GM19240 (cell line): ENCODE results near the gene KDELR3.
"Not testable (repeated sequence)": the region's sequence is repeated elsewhere in the genome, so short reads cannot be mapped to it uniquely, and the experiment has no call there.

Source experiments
- DNase-seq: peaks from one replicate; pipeline ENCODE4 v3.0.0; 2011; ENCODE audit warnings: low spot score; ENCODE audit not compliant: insufficient read length

The KDELR3 gene

DNA sequence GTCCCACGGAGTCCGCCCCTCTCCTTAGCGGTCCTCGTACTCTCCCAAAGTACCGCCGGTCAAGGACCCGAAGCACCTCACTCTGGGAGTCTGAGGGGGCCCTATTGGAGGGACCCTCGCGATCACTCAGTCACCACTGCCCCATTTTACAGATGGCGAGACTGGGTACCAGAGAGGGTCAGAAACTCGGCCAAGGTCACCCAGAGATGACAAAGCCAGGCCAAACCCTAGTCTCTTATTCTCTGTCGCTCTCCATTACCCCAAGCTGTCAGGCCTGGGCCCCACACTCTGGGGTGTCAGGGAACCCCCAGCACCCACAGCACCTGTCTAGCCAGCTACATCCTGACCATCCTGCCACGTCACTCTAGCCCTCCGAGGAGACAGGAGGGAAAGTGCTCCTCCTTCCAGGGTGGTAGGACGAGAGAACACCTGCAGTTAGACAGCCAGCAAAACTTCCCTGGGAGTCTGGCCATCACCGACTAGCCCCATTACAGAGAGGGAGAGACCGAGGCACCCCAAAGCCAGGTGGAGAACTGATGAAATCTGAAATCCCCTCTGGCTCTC lies 11.5 kb upstream of the KDELR3 start:
- no peak for DNase-seq

DNA sequence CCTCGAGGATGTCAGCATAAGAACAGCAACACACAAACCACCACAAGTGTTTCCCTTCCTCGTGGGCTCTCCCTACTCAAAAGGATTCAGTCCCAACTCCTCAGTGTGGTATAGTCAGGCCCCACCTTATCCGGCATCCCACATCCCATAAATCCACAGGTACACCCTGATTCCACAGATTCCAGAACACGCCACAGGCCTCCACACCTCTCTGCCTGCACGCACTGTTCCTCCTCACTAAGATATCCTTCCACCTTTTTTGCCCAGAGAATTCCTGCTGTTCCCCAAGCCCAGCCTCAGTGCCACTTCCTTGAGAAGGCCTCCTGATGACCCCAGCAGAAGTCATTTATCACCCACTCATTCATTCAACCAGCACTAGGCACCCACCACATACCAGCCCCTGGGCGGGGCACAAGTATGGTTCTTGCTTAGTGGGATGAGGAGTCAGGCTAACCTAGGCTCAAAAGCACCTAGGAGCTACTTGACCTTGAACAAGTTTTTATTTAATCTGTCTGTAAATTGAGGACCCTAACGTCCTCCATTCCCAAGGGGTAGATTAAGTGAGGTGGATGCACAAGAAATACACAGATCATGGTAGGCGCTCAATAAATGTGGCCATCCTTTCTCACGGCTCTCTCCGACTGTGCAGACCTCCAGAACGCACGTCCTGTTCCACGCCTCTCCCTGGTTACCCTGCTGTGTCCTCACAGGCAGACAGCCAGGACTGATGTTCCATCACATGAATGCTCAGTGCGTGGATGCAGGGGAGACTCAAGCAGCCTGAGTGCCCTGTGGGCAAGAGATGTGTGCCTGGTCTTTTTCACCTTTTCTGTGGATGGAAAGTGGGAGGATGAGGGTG lies 10.8 kb upstream of the KDELR3 start:
- DNase-seq, result no peak

DNA sequence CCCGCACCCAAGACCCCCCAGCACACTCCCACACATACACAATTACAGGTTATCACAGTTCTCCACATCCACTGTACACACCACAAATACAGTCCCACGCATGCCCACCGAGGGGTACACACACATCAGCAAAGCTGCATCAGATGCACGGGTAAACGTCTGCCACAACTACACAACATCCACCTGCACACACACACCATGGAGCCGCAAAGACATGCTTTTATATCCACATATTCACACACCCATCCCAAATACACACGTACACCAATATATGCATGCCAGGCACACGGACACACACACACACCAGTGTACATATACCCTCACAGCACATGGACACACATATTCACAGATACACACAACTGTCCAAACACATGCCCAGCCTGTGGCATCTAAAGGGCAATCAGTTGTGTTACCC lies 7.5 kb upstream of the KDELR3 start:
- DNase-seq, result no peak

DNA sequence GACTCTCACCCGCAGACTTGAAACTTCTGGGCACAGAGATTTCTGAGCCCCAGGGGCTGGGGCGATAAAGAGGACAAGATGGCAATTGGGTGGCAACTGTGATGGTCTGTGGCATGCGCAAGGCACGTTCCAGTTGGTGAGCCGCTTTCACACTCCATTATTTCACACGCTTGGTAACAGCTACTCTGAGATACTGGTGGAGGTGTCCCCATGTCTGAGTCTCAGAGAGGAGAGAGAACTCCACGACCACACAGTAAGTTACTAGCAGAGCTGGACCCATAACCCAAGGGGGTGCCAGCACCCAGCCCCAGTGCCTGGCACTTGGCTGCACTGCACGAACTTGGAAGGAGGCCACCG lies 6.9 kb upstream of the KDELR3 start:
- no peak for DNase-seq

DNA sequence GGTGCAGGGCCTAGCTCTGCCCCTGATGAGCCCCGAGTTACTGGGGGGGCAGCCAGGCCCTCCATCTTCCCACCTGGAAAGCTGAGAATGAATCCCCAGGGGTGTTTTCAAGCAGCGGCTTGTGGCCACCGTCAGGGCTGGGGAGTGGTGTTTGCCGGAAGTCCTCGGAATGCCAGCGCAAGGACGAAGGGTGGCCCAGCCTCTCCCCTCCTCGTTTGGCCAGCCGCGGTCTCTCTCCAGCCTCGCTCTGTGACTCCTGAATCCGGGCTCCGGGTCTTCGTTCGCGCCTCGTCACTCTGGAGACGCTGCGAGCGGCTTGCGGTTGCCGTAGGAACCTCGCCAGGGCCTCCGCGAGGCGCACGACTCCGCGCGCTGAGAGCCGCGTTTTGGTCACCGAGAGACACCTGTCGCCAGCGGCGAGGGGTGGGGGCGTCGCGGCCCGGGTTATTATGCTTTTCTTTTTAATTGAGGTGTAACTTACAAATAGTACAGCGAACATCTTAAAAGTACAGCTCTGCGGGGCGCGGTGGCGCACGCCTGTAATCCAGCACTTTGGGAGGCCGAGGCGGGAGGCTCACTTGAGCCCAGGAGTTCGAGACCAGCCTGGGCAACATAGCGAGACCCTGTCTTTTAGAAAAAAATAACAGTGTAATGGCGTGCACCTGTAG lies 6.3 kb upstream of the KDELR3 start:
- peak; percentile 47 for DNase-seq

DNA sequence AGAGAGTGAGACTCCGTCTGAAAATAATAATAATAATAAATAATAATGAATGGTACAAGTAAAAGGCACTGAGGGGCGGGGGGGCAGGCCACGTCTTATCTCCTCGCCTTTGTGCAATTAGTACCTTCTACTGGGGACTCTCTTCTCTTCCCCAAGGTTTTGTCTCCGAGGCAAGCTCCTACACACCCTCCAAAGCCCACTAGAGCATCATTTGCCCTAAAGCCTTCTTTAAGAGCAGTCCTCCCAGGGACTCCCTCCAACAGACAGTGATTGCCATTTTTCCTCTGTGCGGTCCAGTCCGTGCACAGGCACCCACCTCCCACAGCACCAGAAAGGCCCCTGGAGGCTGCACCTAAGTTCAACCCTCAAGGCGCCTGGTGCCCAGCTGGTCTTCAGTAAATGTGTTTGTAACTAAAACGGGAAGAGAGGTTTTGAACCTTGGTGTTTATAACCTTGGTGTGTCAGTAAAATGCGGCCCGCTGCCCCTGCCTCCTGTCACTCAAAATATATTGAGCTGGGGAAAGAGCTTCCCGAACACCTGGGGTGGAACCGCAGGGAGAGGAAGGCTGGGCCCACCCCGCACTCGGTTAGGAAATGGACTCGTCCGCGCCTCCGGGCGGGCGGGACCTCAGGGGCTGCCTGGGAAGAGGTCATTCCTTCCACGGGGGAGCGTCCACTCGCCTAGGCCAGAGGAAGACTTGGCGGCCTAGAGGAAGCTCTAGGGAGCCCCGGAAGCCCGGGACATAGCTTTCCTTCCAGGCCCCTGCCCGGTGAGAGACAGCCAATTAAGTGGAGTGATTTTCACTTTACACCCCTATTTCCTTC lies 4.7 kb upstream of the KDELR3 start:
- no peak for DNase-seq

DNA sequence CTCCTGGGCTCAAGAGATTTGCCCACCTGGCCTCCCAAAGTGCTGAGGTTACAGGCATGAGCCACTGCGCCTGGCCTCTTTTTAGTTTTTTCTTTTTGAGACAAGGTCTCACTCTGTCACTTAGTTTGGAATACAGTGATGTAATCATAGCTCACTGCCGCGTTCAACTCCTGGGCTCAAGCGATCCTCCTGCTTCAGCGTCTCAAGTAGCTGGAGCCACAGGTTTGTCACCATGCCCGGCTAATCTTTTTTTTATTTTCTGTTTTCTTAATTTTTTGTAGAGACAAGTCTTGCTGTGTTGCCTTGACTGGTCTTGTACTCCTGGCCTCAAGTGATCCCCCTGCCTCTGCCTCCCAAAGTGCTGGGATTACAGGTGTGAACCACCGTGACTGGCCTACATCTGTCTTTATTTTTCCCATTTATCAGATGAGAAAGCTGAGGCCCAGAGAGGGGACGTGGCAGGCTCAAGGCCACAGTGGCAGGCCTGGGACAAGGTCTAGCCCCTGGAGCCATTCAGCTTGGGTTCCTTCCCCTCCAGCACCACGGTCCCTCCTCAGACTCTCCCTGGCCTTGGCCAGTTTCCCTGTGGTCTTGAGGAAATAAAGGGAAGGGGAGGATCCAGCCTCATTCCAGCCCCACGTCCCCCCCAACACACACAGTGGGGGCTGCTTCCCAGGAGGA lies 2.8 kb upstream of the KDELR3 start:
- DNase-seq, result no peak

DNA sequence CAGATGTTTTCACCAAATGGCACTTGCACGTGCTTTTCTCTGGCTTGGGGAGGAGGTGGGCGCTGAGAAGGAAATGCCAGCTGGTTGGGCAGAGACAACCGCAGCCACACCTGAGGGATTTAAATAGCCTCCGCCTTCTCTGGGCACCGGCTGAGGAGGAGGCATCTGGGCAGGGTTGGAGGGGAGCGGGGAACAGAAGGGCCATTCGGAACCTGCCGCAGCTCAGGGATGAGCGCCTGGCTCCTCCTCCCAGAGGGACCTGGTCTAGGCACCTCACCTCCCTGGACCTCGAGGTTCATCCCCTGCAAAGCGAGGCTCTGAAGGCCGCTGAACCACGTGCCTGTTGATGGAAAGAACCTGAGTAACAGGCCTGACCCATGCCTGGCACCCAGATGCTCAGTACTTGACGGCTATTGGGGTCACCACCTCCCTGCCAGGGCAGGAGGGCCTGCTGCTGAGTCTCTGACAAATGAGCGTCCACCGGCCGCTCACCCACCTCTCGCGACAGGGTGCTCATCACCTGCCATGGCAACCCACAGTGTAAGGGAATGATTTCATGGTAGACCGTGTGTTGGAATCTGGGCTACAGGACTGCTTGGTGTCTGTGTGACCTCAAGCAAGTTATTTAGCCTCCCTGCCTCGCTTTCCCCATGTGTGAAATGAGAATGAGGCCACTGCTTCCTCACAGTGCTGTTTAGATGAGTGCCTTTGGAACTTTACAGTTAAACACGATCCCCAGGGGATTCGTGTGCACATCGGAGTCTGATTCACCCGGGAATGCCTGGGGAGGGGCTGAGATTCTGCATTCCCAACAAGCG lies 2.0 kb upstream of the KDELR3 start:
- no peak for DNase-seq

DNA sequence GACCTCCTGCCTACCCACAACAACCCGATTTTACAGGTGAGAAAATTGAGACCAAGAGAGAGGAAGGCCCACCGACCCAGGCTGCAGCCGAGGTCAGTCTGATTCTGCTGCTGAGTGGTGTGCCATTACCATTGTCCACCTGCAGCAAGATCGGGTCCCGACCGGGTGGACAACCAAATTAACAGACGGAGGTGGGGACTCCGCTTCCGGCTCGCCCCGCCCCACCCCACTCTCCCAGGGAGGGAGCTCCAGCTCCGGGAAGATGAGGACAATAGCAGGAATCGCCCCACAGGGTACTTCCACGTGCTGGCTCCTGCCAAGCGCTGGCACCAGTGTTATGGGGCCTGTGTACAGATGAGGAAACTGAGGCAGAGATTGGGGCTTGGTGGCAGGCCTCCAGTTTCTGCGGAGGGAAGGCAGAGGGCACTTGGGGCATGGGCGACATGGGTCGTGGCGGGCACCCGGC lies 425 bp upstream of the KDELR3 start:
- no peak for DNase-seq

DNA sequence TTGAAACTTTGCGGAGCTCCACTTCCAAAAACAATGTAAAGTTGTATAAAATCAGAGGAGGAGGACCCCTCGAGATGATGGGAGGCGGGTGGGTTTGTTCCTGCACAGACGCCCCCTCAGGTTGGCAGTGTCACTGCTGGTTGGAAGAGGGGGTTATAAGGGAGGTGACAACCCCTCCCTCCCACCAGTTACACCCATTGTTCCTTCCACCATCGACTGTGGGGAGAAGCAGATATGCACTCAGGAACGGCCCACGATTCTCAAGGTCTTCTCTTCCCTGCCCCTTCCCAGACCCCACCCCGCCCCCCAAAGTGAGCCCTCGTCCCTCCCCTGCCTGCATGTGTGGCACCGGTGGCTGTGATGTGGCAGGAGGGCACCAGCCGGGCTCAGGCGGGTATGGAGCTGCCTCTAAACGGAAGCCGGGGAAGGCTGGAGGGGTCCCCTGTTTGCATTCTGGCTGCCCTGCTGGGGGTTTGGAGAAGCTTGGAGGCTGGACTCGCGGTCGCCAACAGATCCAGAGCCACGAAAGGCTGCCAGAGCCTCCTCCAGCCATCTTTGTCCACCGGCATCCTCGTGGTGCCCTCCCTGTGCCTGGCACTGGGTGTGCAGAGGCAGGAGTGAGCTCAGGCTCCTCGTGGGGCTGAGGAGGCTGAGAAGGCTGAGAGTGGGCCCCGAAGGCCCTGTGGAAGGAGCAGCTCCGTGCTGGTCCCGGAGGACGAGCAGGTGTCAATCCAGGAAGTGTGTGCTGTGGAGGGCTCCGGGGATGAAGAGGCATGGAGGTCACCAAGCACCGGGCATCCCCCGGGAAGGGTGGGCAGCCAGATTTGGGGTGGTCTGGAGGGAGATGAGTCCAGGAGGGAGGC lies 778 bp downstream of the KDELR3 start:
- no peak for DNase-seq

DNA sequence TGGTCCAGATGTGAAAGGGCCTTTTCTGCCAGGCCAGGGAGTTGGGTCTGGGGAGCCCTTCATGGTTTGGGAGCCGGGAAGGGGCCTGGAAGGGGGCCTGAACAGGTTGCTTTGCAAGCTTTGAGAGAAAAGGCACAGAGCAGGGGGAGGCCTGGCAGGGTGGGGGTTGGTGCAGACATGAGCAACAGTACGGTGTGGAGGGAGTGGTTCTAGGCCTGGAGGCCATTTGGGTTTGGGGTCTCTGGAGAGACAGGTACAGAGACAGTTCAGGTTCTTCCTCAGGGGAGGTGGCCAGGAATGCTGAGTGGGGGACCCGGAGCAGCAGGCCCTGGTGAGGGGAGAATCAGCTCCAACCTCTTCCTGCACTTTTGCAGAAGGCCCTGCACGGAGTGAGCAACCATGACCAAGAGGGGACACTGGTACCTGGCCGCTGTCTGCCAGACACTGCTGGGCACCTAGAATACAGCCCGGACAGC lies 1.4 kb downstream of the KDELR3 start:
- DNase-seq, result no peak

DNA sequence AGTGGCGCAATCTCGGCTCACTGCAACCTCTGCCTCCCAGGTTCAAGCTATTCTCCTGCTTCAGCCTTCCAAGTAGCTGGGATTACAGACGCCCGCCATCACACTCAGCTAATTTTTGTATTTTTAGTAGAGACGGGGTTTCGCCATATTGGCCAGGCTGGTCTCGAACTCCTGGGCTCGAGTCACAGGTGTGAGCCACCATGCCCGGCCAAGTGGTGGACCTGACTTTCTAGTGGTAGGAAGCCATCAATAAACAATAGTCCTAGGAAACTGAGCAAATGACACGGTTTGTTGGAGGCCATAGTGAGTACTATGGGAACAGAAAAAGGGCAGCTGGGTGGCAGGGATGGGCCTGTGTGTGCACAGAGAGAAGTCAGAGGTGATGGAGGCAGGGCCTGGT lies 2.3 kb downstream of the KDELR3 start:
- DNase-seq, result not testable (repeated sequence)

DNA sequence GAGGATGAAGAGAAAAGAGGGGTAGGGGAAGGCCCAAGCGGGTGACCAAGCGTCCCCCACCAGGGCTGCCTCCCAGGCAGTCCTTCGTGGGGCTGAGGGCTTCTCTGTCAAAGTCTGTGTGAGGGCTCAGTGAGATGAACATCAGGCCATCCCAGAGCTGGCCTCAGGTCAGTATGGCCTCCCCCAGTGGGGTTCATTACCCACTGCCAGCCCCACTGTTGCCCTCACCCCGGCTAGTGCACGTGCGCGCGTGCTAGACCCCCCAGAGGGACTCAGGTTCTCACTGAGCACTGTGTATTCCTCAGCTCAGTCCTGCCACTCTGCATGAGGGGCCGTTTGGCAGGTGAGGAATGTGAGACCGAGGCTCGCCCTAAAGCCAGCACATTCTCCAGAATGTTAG lies 3.3 kb downstream of the KDELR3 start:
- DNase-seq, result no peak

DNA sequence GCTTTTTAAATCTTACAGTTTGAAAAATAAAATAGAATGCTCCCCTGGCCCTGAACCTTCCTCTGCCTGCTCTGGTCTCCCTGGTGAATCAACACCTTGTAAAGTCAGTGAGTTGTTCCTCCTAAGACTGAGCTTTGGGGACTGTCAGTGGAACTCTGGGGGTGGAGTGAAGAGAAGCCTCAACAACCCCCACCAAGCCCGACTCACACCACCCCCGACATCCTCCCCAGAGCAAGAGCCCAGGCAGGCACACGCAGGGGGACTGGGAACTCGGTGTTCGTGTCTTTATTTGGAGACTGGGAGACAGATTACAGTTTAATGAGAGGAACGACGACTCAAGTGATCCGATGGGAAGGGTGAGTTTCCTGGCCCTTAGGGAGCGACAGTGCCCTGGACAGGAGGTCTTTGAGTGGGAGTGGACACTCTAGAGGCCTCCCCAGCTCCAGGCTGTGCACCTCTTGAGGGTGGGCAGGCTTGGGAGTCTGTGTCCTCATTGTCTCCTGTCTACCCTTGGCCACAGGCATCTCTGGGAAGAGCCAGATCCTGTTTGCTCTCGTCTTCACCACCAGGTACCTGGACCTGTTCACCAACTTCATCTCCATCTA lies 6.2 kb downstream of the KDELR3 start:
- no peak for DNase-seq

DNA sequence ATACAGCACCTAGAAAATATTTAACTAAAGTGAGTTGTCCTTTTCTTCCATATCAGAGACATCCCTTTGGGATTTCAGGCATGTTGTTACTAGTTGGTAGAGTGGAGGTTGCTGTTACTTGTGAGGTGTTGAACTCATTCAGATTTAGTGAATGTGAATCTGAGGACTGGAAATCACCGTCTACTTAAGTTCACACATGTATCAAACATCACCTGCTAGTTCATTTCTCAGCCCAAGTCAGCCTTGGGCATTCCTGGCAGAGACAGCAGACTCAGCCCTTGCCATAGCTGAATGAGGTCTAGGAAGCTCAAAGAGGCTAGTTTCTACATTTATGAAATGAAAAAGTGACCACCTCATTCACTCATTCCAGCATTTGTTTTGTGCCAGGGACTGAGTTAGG lies 9.7 kb downstream of the KDELR3 start:
- DNase-seq, result no peak

DNA sequence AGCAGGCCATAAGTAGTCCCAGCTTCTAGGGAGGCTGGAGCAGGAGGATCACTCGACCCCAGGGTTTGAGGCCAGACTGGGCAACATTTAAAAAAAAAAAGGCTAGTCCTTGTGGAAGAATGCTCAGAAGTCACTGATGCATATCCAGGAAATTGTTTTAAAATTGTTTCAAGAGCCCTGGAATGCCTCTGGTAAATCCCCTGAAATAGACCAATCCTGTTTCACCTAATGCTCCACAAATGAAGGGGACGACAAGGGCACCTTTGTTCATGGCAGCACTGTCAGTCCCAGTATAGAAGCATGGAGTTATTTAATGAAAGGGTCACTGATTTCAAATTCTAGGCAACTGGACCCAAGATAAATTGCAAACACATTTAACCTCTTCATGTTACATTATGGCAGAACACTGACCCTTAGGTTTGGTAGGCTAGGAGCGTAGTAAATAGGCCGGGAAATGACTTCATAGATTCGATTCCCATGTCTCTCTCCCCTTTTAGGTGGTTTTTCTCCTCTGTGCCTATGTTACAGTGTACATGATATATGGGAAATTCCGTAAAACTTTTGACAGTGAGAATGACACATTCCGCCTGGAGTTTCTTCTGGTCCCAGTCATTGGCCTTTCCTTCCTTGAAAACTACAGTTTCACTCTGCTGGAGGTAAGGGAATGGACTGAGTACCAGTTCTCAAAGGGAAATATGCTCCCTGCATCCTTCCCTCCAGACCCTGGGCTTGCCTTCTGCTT lies 11.4 kb downstream of the KDELR3 start:
- no peak for DNase-seq

DNA sequence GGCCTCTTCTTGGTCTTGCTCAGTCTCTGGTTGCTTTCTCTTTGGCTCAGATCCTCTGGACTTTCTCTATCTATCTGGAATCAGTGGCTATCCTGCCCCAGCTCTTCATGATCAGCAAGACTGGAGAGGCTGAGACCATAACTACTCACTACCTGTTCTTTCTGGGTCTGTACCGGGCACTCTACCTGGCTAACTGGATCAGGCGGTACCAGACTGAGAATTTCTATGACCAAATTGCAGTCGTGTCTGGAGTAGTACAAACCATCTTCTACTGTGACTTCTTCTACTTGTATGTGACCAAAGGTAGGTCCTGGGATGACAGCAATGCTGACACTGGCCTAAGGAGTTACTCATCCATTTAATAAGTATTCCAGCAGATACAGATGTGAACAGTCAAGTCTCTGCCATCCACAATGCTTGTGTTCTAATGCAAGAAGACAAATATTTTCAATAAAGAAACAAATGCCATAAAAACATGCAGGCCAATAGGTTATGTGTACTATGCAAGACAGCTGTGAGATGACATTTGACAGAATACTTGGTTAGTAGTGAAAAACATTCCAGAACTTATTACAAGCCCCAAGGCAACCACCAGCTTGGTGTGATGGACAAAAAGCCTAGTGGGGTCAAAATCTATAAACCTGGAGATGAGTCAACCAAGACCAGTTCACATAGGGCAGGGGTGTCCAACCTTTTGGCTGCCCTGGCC lies 13.4 kb downstream of the KDELR3 start:
- no peak for DNase-seq
